ENCODE measurements around the gene TNRC6B.
A peak's percentile ranks its signal among the peaks of the same experiment; 100 is the strongest.
"Not testable (repeated sequence)": the region's sequence is repeated elsewhere in the genome, so short reads cannot be mapped to it uniquely, and the experiment has no call there.

Gene TNRC6B

GRCh38 chr22:40211476-40212054 lies 33.8 kb downstream of the TNRC6B start:
- no peak for DNase-seq (ENCODE audit: low read depth in 2 of 2)

GRCh38 chr22:40212121-40212520 lies 34.4 kb downstream of the TNRC6B start:
- DNase-seq (ENCODE audit: low read depth in 2 of 2) = no peak

- no peak for DNase-seq (ENCODE audit: low read depth in 2 of 2)
These were observed 35.8 kb downstream of the TNRC6B start for GRCh38 chr22:40213478-40213877.

GRCh38 chr22:40215266-40215665 lies 37.5 kb downstream of the TNRC6B start:
- no peak for DNase-seq (ENCODE audit: low read depth in 2 of 2)

GRCh38 chr22:40216041-40216756 lies 38.5 kb downstream of the TNRC6B start:
- no peak for DNase-seq (ENCODE audit: low read depth in 2 of 2)

- DNase-seq (ENCODE audit: low read depth in 2 of 2) = no peak
These were observed 40.4 kb downstream of the TNRC6B start for GRCh38 chr22:40218152-40218551.

GRCh38 chr22:40218723-40219294 lies 41.1 kb downstream of the TNRC6B start:
- DNase-seq (ENCODE audit: low read depth in 2 of 2) = no peak

- no peak for DNase-seq (ENCODE audit: low read depth in 2 of 2)
These were observed 42.8 kb downstream of the TNRC6B start for GRCh38 chr22:40220316-40221054.

- DNase-seq (ENCODE audit: low read depth in 2 of 2) = no peak
These were observed 43.3 kb downstream of the TNRC6B start for GRCh38 chr22:40221055-40221414.

GRCh38 chr22:40222979-40223378 lies 45.3 kb downstream of the TNRC6B start:
- not testable (repeated sequence) for DNase-seq (ENCODE audit: low read depth in 2 of 2)

GRCh38 chr22:40224702-40225101 lies 47.0 kb downstream of the TNRC6B start:
- peak in 1 of 2 experiments; percentile 31 for DNase-seq (ENCODE audit: low read depth in 2 of 2)

GRCh38 chr22:40226620-40227019 lies 48.9 kb downstream of the TNRC6B start:
- no peak for DNase-seq (ENCODE audit: low read depth in 2 of 2)

GRCh38 chr22:40231618-40232313 lies 54.0 kb downstream of the TNRC6B start:
- DNase-seq (ENCODE audit: low read depth in 2 of 2) = no peak

- DNase-seq (ENCODE audit: low read depth in 2 of 2) = no peak
These were observed 54.9 kb downstream of the TNRC6B start for GRCh38 chr22:40232624-40233023.

- no peak for DNase-seq (ENCODE audit: low read depth in 2 of 2)
These were observed 56.2 kb downstream of the TNRC6B start for GRCh38 chr22:40233886-40234285.

GRCh38 chr22:40234658-40235057 lies 56.9 kb downstream of the TNRC6B start:
- DNase-seq (ENCODE audit: low read depth in 2 of 2) = no peak

GRCh38 chr22:40235308-40235707 lies 57.6 kb downstream of the TNRC6B start:
- DNase-seq (ENCODE audit: low read depth in 2 of 2) = no peak

GRCh38 chr22:40236131-40236665 lies 58.5 kb downstream of the TNRC6B start:
- DNase-seq (ENCODE audit: low read depth in 2 of 2) = no peak

GRCh38 chr22:40237241-40237640 lies 59.5 kb downstream of the TNRC6B start:
- no peak for DNase-seq (ENCODE audit: low read depth in 2 of 2)

GRCh38 chr22:40237788-40238424 lies 60.2 kb downstream of the TNRC6B start:
- no peak for DNase-seq (ENCODE audit: low read depth in 2 of 2)

All from stimulated activated CD4-positive, alpha-beta T cell treated with anti-CD3 and anti-CD28 coated beads, Interleukin-12 subunit alpha, Interleukin-12 subunit beta, amount 100 ng/mL, for 24 hours (primary cell).